Breast epithelium (tissue), 4 donors: ENCODE results near the gene HOXD4. TPM values are rescaled to one million over a fixed set of nuclear protein-coding genes. Genes with fewer than 3 reads are reported as not detected.
A peak's percentile ranks its signal among the peaks of the same experiment; 100 is the strongest.

Experiments used
- DNase-seq, 2 donors: peaks; one replicate each; pipeline ENCODE4 v3.0.0-alpha.2; 2019; ENCODE audit warnings: low spot score in 2 of 2
- H3K27ac ChIP-seq, 2 donors: fragments of 200-600 bp; sonication (generic) in 1 of 2; one replicate each; pipeline ENCODE4 v1.5.1; 2016 to 2019; ENCODE audit warnings: mild to moderate bottlenecking in 1 of 2
- H3K27me3 ChIP-seq, 2 donors: fragments of 200-600 bp; sonication (generic) in 1 of 2; one replicate each; pipeline versions ENCODE4 v1.5.1 to v1.6.0; 2017 to 2019; ENCODE audit warnings: control low read depth in 1 of 2, mild to moderate bottlenecking in 1 of 2
- H3K36me3 ChIP-seq: fragments of 200-600 bp; one replicate; pipeline ENCODE4 v1.5.1; 2019
- H3K4me1 ChIP-seq, 2 donors: fragments of 200-600 bp; sonication (generic); one replicate each; pipeline ENCODE4 v1.5.1; 2016 to 2019; ENCODE audit warnings: control low read depth in 1 of 2
- H3K4me3 ChIP-seq, 3 donors: fragments of 200-600 bp; sonication (generic); 1 replicate in 2 of 3; 2 replicates in 1 of 3; pipeline ENCODE4 v1.5.1; 2016 to 2019; ENCODE audit warnings: mild to moderate bottlenecking in 3 of 3, moderate library complexity in 2 of 3
- H3K9me3 ChIP-seq, 2 donors: fragments of 200-600 bp; sonication (generic) in 1 of 2; one replicate each; pipeline ENCODE4 v1.5.1; 2016 to 2019; ENCODE audit warnings: control low read depth in 1 of 2
- CTCF ChIP-seq, 3 donors: fragments of 450-650 bp; IDR thresholded peaks; one replicate each; pipeline ENCODE4 v1.5.1; 2016 to 2017; ENCODE audit warnings: antibody characterized with exemption in 3 of 3, mild to moderate bottlenecking in 3 of 3, moderate library complexity in 3 of 3
- POLR2A ChIP-seq: fragments of 450-650 bp; IDR thresholded peaks from one replicate; pipeline ENCODE4 v1.6.1; 2016; ENCODE audit warnings: antibody characterized with exemption, mild to moderate bottlenecking, moderate library complexity
- POLR2AphosphoS5 ChIP-seq, 3 donors: sonication (generic); formaldehyde crosslinking; IDR thresholded peaks; one replicate each; pipeline ENCODE4 v1.6.1; 2017; ENCODE audit warnings: antibody characterized with exemption in 3 of 3
- intact Hi-C: fragments of 100-400 bp; cut with DNase I; formaldehyde crosslinking; loops from one replicate; pipeline ENCODE4 v1.15.1; 2023; ENCODE audit warnings: low total_unique reads
- total RNA-seq, 3 donors: library from RNA; depleted of rRNA; stranded (reverse); fragments of >200 nt; gene quantifications; one replicate each; pipeline ENCODE4 v1.1.0, GENCODE V29; 2016

The HOXD4 gene
- total RNA-seq, 3 donors from 2014 or later: 1.9 to 5.8 (median 5.6) TPM

- Histone ChIP-seq H3K9me3 (no peaks in the 10 kb centered on the region), H3K36me3 (no peaks in the 10 kb centered on the region), H3K4me1 (no peaks in the 10 kb centered on the region), H3K27me3 (peaks cover 12 to 100% of the 10 kb centered on the region in 2 donors), H3K4me3 (peak within 1 kb of the TSS; percentile 24 to 62 (median 36)), H3K27ac (peak within 1 kb of the TSS in 1 of 2 donors; percentile 75)
- TF ChIP-seq POLR2A (no peak), CTCF (IDR thresholded peaks at IDR 0.05) (peak in 1 of 3 donors; percentile 22)
- peak in 1 of 2 donors; percentile 60 for DNase-seq
- intact Hi-C loops: no loop called here
Measured at GRCh38 chr2:176115883-176116813, 35.2 kb upstream of the HOXD4 start, which contains the start of gene HOXD10. TSS of gene HOXD10 (plus strand) at chr2:176116778. CDS start at chr2:176116834, 56 bp downstream.

- Histone ChIP-seq H3K4me3 (peak overlapping the region; percentile 21 to 62 (median 36)), H3K27me3 (peaks cover 10 to 100% of the 10 kb centered on the region in 2 donors), H3K4me1 (no peaks in the 10 kb centered on the region), H3K27ac (peak overlapping the region in 1 of 2 donors; percentile 75), H3K36me3 (no peaks in the 10 kb centered on the region), H3K9me3 (no peaks in the 10 kb centered on the region)
- intact Hi-C loops: no loop called here
- no peak for TF ChIP-seq CTCF (IDR thresholded peaks at IDR 0.05)
- no peak for TF ChIP-seq POLR2A
- no peak for TF ChIP-seq POLR2AphosphoS5 (IDR thresholded peaks at IDR 0.05)
- DNase-seq: peak in 1 of 2 donors; percentile 45
Measured at GRCh38 chr2:176117162-176117822, 34.1 kb upstream of the HOXD4 start.

DNA sequence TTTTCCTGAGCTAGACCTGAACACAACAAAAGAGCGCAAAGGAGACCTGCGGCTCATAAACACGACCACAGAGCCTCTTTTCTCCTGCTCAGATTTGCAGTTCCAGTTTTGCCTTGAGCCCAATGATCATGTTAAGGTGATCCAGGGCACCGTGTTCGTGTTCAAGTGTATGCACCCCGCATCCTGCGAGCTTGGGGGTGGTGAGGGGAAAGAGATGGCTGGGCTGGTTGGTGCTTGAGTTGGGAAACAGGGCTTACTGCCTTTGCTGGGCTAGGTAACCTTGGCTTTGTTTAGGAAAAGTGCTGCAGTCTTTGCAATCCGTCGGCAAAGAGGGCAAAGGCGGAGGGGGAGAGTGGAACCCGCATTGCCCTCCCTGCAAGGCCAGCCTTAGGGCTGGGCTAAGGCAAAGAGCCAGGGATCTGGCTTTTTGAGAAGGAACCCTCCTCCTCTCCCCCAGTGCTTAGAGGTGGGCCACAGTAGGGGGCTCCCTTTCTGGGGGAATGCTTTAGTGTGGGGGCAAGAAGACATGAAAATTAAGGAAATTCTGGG, 33.5 kb upstream of the HOXD4 start:
- TF ChIP-seq CTCF (IDR thresholded peaks at IDR 0.05) (no peak), POLR2AphosphoS5 (IDR thresholded peaks at IDR 0.05) (no peak), POLR2A (no peak)
- no peaks in the 10 kb centered on the region for H3K36me3 ChIP-seq
- peak overlapping the region; percentile 21 to 62 (median 36) for H3K4me3 ChIP-seq
- peak overlapping the region in 1 of 2 donors; percentile 75 for H3K27ac ChIP-seq
- intact Hi-C loops: no loop called here
- H3K27me3 ChIP-seq: peaks cover 9 to 100% of the 10 kb centered on the region in 2 donors
- H3K4me1 ChIP-seq: no peaks in the 10 kb centered on the region
- H3K9me3 ChIP-seq: no peaks in the 10 kb centered on the region
- no peak for DNase-seq

- H3K4me3 ChIP-seq: peak overlapping the region; percentile 15 to 62 (median 36)
- DNase-seq: peak in 1 of 2 donors; percentile 46
Measured at GRCh38 chr2:176118601-176119339, 32.6 kb upstream of the HOXD4 start.

More at GRCh38 chr2:176118601-176119339, 32.6 kb upstream of the HOXD4 start:
- no peaks in the 10 kb centered on the region for H3K4me1 ChIP-seq
- peaks cover 9 to 100% of the 10 kb centered on the region in 2 donors for H3K27me3 ChIP-seq
- peak overlapping the region in 1 of 2 donors; percentile 75 for H3K27ac ChIP-seq
- no peak for TF ChIP-seq POLR2AphosphoS5 (IDR thresholded peaks at IDR 0.05)
- TF ChIP-seq POLR2A: no peak
- no peak for TF ChIP-seq CTCF (IDR thresholded peaks at IDR 0.05)
- intact Hi-C loops: no loop called here
- no peaks in the 10 kb centered on the region for H3K9me3 ChIP-seq
- H3K36me3 ChIP-seq: no peaks in the 10 kb centered on the region
